HG03196 (cell line): ENCODE measurements around the gene SYNPO2.
"Not testable (repeated sequence)": the region's sequence is repeated elsewhere in the genome, so short reads cannot be mapped to it uniquely, and the experiment has no call there.

ENCODE experiments used
- ATAC-seq: cut with Tn5 transposase; IDR thresholded peaks from one replicate; pipeline ENCODE4 v1.9.1; 2021; ENCODE audit not compliant: unreplicated experiment

SYNPO2 gene

DNA sequence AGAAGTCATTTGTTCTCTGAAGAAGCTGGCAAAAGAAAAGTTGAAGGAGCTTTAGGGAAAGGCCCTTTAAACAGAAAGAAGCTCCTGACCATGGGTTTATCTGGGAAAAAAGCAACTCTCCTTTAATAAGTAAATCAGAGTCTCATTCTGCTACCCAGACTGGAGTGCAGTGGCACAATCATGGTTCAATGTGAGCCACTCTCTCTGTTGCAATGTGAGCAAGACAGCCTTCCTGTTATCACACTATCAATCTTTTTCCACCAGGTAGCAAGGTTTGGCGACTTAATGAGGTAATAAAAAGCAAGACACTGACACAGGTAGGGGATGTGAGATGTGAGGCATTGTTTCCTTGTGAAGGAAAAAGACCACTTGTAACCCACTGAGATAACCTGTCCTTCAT, 111.3 kb downstream of the SYNPO2 start:
- no peak for ATAC-seq

DNA sequence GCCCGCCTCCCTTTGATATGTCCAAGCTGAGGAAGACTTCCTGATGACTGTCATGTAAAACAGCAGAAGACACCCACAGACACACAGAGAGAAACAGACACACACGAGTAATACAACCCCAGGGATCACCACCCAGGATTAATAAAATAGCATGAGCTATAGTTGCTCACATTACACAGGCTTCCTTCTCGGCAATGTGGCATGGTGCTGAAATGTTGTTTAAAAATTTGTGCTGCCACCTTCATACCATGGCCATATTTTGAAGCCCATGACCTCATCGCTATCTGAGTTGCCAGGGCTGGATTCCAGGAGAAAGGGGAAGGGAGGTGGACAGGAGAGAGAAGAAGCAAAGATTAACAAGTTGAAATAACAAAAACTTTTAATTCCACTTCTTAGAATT, 111.7 kb downstream of the SYNPO2 start:
- no peak for ATAC-seq

DNA sequence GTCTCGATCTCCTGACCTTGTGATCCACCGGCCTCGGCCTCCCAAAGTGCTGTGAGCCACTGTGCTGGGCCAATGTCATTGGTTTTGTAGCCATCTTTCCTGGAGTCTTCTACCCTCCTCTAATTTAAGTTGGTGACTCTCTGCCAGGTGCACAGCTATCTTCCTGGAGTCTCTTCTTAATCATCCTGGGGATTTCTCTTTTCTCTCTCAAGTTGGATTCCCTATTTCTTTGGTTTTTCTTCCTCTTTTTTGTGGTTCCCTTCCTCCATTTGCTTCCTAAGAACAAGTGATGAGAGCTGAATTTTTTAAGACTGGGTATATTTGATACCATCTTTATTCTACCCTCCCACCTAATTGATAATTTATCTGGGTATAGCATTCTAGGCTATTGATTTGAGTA, 113.8 kb downstream of the SYNPO2 start:
- ATAC-seq: no peak

DNA sequence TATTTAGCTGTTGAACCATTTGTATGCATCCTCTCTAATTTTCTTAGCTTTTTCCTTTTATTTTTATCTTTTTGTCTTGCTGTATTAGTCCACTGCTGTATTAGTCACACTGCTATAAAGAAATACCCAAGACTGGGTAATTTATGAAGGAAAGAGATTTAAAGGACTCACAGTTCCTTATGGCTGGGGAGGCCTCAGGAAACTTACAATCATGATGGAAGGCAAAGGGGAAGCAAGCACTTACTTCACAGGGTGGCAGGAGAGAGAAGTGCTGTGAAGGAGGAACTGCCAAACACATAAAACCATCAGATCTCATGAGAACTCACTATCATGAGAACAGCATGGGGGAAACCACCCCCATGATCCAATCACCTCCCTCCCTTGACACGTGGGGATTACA, 114.3 kb downstream of the SYNPO2 start:
- ATAC-seq: not testable (repeated sequence)

DNA sequence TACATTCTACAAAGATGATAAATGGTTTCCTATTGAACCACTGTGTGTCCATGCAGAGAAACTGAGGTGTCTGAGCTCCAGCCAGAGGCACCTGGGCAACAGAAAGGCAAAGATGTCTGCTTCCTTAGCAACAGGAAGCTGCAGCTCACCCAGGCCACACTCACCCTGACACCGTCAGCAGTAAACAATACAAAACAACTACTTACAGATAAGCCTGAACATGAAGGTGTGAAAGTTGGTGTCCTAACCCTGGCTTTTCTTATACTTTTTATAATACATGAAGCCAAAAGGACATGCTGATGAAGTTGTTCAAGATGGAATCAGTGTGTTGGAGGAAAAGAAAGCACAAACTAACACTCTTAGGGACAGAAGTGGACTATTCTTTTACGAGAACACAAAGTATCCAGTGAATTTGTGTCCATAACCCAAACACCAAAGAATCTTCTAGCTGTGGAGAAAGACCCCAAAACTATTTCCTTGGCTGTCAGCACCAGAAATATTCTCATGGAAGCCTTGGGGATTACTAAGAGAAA, 117.3 kb downstream of the SYNPO2 start:
- no peak for ATAC-seq

DNA sequence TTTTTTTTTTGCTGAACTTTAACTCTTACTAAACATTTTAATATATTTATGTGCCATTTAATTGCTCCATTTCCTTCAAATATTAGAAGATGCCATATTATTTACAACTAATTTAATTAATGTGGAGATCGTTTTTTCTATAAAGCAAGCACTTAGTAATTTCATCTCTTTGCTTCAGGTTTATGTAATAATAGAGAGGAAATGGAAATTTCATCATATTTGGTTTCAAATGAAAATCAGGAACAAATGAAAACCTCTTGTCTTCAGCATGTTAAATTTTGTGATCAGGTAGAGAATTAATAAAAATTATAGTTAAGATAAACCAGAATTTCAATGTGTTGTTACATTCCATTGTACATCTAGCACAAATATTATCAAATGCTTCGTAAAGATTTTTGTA, 120.1 kb downstream of the SYNPO2 start:
- ATAC-seq: no peak

DNA sequence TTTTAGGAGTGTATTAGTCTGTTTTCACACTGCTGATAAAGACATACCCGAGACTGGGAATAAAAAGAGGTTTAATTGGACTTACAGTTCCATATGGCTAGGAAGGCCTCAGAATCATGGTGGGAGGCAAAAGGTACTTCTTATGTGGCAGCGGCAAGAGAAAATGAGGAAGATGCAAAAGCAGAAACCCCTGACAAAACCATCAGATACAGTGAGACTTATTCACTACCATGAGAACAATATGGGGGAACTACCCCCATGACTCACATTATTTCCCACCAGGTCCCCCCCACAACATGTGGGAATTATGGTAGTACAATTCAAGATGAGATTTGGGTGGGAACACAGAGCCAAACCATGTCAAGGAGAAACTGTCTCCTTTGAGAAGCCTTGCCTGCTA, 121.6 kb downstream of the SYNPO2 start:
- not testable (repeated sequence) for ATAC-seq

DNA sequence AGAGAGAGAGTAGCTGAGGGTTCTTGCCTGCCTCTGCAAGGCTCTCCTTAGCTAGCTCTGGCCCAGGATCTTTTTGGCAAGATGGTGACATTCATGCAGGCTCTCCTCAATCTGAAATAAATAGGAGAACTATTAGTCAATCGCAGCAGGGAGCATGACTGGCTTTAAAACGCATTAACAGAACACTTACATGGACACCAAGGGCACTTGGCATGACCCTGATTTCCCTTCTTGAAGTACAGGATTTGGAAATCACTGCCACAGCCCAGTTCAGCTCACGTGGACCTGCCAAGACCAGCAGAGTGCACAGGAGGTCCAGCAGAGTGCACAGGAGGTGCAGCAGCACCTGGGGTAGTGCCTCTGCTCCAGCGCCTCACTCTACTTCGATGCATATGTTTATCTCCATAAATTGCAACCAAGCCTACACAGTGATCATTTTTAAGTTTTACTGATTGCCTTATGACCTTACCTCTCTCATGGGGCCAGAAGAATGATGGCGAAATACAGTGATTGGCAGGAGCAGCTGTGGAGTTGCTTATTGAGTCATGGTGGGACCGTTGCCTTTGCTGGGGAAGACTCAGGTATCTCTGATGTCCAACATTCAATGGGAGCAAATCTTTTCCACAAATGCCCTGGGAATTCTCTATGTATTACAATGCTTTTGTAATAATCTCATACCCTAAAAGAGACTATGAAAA, 122.4 kb downstream of the SYNPO2 start:
- ATAC-seq: no peak

DNA sequence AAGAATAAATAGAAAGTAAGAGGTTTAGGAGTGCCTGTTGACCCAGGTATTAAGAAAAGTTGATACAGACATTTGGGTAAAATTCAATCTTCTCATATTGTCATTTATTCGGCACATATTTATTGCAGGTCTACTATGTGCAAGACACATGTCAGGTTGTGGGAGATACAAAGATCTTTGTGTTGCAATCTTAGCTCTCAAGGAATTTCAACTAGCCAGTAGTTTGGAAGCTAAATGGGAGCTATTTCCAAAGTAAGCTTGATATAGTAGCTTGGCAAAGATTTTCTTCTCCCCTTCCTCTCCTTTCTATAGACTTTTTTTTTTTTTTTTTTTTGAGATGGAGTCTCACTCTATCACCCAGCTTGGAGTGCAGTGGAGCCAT, 122.9 kb downstream of the SYNPO2 start:
- no peak for ATAC-seq

DNA sequence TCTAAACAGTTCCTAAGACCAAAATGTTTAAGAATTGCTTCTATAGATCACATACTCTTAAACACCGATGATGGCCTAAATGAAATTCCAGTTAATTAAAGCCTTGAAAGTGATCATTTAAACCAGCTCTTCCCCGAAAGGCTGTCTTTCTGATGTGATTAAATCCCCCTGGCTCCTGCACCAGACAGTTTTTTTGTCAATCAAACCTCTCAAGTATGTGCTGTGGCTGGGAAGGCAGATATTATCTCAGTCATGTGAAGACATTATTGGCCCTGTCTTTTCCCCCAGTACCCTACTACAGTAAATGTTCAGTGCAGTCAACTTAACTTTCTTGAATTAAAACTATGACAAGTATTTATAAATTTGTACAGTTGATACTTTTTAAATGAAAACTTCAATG, 126.0 kb downstream of the SYNPO2 start:
- ATAC-seq: no peak

DNA sequence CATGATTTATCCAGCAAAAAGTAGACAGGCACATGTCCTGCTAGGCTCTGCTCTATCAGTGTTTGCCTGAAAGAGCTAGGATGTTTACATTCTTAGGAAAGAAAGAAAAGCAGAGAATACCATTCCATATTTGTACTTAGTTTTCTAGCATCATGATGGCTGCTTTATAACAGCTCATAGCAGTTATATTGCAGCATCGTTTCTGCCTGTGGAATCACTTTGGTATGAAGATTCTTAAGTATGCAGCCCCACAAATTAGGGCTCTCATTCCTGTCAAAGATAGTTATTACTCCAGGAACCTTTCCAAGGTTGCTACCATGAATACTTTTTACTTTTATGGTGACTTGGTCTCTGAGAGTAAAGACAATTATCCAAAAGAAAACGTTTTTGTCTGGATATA, 128.0 kb downstream of the SYNPO2 start:
- no peak for ATAC-seq

DNA sequence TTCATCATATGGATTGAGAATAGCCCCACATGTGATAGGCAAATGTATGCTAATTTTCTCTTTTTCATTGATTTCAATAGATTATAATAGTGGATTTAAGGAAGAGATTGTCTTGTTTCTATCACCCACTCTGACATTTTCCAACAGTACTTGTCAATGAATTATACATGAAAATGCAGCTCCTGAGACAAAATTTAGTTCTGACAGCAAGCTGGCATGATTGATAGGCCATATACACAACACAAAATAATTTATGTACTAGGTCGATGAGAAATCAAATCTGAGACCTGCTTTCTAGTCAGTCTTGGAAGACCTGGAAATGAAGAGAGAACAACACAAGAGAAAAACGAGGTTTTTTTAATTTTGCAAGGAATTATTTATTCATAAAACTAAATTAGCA, 129.0 kb downstream of the SYNPO2 start:
- ATAC-seq: no peak

DNA sequence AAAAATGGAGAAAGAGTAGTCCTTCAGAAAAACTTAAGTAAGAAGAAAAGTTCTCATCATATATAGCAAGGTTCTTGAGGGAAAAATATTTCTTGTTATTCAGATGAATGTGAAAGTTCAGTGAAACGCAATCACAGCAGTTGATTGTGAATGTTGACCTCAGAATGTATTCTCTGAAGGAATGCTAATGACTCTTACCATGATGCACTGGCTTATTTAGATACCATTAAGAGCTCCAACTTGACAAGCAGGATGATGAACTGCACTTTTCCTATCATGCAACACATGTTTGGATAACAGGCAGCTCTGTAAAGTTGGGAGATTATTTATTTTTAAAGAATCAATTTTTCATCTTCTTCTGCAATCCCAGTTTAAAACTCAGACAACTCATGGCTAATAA, 131.5 kb downstream of the SYNPO2 start:
- ATAC-seq: no peak

DNA sequence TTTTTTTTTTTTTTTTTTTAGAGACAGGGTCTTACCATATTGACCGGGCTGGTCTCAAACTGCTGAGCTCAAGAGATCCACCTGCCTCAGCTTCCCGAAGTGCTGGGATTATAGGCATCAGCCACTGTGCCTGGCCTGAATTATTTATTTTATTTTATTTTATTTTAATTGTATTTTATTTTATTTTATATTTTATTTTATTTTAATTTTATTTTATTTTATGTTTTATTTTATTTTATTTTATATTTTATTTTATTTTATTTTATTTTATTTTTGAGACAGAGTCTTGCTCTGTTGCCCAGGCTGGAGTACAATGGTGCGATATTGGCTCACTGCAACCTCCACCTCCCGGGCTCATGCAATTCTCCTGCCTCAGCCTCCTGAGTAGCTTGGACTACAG, 133.9 kb downstream of the SYNPO2 start:
- ATAC-seq: not testable (repeated sequence)

DNA sequence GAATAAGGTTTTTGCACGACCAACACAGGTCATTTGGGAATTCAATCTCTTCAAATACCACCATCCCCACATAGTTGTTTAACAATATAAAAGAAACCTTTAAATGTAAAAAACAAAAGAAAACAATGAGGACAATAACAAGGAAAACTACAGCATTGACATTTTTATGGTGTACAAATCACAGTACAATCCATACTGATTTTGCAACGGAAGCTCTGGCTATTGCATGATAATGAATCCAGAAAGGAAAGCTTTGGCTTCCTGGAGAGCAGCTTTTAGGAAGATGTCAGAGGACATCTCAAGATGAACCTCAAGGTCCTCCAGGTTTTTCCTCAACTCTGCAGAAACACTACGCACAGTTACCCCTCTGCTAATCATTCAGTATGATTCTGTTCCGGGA, 135.4 kb downstream of the SYNPO2 start:
- ATAC-seq: no peak

DNA sequence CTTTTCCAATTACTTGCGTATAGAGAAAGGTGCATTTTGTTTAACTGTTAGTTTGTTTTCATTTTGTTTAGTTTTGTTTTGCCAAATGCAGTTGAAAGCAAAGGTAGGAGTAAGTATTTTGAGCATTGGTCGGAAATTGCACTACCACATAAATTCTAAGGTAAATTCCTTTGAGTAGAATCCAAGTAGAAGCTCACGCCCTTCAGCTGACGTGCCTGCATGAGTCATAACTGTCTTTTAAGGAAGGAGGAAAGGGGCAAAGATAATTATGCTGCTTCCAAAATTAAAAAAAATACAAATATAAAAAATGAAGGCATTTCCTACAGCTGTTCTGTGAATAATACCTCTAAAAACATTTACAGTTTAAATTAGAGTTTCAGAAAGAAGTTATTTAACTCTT, 136.8 kb downstream of the SYNPO2 start:
- no peak for ATAC-seq

DNA sequence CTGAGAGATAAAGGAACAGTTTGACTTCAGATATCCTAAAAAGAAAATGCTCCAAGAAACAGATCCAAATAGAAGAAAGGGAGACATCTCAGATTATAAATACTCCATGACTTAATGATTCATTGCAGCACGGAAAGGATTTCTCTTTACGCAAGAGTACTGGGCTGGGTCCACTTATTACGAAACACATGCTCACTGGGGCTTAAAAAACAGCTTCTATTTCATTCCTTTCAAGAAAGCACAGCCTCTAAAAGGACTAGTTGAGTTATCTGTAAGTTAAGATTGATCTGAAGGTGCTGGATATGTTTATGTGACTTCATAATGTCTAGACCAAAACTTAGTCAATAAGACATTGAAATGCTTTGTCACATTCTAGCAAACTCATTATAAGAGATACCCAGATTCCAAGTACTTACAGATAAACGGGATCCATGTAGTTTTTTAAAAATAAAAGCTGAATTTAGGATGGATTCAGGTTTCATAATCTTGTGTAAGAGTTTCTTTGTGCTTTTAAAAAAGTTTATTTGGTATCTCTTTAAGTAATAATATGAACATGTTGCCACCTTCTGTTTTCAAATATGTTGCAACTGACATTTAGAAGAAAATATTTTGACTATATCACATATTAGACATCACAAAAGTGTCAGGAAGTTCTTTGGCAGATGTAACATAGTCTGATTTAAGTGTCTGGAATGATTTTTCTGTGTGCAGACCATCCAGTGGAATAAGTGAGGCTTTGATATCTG, 137.4 kb downstream of the SYNPO2 start:
- no peak for ATAC-seq

DNA sequence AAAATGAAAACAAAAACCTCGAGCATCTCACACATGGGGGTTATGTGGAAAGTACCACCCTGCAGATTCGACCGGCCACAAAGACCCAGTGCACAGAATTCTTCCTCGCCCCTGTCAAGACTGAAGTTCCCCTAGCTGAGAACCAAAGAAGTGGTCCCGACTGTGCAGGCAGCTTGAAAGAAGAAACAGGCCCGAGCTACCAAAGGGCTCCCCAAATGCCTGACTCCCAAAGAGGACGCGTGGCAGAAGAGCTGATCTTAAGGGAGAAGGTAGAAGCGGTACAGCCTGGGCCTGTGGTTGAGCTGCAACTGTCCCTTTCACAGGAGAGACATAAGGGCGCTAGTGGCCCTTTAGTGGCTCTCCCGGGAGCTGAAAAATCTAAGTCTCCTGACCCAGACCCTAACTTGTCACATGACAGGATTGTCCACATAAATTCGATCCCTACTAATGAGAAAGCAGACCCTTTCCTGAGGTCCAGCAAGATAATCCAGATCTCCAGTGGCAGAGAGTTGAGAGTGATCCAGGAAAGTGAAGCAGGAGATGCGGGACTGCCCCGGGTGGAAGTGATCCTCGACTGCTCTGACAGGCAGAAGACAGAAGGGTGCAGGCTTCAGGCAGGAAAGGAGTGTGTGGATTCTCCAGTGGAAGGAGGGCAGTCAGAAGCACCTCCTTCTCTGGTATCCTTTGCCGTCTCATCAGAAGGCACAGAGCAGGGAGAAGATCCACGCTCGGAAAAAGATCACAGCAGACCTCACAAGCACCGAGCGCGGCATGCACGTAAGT, 138.2 kb downstream of the SYNPO2 start:
- no peak for ATAC-seq

DNA sequence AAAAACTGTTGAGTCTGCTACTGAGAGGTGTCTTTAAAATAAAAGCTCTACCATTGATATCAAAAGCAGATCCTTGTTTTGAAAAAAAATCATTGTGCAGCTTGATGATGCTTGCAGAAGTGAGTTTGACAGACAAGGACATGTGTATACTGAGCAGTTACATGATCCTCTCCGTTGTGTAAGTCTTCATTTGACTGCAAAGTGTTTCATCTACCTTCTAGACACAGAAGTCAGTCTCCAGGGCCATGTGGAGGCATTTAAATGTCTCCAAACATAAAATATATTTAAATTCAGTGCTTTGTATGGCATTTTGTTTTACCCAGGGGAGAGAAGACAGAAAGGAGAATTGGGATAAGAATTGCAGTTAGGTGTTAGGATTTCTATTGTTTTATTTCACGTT, 139.2 kb downstream of the SYNPO2 start:
- no peak for ATAC-seq

DNA sequence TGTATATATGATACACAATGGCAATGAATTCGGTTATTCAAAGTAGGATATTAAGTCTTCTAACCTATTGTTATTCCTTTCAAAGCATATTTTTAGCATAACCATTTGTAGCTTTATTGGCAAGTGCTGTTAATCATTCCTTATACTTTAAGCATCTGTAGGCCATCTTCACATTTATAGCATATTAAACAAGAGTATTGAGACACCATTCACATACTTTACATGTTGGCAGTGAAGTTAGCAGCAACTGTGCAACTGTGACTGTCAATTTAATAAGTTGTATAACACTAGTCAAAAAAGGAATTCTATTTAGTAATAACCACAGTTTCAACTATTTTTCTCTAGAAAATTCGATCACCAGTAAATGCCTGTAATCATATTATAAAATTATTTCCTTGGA, 139.6 kb downstream of the SYNPO2 start:
- ATAC-seq: no peak

DNA sequence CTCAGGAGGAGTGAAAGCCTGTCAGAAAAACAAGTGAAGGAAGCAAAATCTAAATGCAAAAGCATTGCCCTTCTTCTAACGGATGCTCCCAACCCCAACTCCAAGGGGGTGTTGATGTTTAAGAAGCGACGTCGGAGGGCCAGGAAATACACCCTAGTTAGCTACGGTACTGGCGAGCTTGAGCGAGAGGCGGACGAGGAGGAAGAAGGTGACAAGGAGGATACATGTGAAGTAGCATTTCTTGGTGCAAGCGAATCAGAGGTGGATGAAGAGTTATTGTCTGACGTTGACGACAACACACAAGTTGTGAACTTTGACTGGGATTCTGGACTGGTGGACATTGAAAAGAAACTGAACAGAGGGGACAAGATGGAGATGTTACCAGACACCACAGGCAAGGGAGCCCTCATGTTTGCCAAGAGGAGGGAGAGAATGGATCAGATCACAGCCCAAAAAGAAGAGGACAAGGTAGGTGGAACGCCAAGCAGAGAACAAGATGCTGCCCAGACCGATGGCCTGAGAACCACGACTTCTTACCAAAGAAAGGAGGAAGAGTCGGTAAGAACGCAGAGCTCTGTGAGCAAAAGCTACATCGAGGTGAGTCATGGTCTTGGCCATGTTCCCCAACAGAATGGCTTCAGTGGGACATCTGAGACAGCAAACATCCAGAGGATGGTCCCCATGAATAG, 141.3 kb downstream of the SYNPO2 start:
- no peak for ATAC-seq
